GM13976 (cell line): ENCODE measurements around the gene PTGR3.

ENCODE experiments used
- DNase-seq: peaks from one replicate; pipeline ENCODE4 v3.0.0; 2012; ENCODE audit warnings: low spot score
- CTCF ChIP-seq: IDR thresholded peaks from 2 replicates; pipeline ENCODE4 v1.5.1; 2012; ENCODE audit warnings: borderline replicate concordance, mild to moderate bottlenecking; ENCODE audit not compliant: insufficient read depth; ENCODE audit errors: extremely low read depth, missing control alignments, control extremely low read depth
- in situ Hi-C: fragments of 300-500 bp; cut with MboI; formaldehyde crosslinking; loops from one replicate; pipeline ENCODE4 v1.12.0; 2022; ENCODE audit warnings: low sequenced_read_pairs, mixed read lengths, inconsistent platforms; ENCODE audit not compliant: unreplicated experiment

PTGR3 gene

GRCh38 chr18:75208155-75208835 lies 644 bp downstream of the PTGR3 start:
- in situ Hi-C loops: no loop called here
- DNase-seq: peak; percentile 63

GRCh38 chr18:75207310-75208154 lies 1.4 kb downstream of the PTGR3 start:
- in situ Hi-C loops: no loop called here
- peak; percentile 52 for DNase-seq
- TF ChIP-seq CTCF: no peak

More at GRCh38 chr18:75208155-75208835, 644 bp downstream of the PTGR3 start:
- TF ChIP-seq CTCF: no peak

- in situ Hi-C loops: no loop called here
- no peak for DNase-seq
- TF ChIP-seq CTCF: no peak
Measured at GRCh38 chr18:75206452-75207309, 2.3 kb downstream of the PTGR3 start.

- no peak for DNase-seq
- in situ Hi-C loops: no loop called here
- no peak for TF ChIP-seq CTCF
Measured at GRCh38 chr18:75205514-75206132, 3.3 kb downstream of the PTGR3 start.

- in situ Hi-C loops: no loop called here
- no peak for DNase-seq
- no peak for TF ChIP-seq CTCF
Measured at GRCh38 chr18:75204732-75205513, 4.0 kb downstream of the PTGR3 start.

- no peak for DNase-seq
- in situ Hi-C loops: no loop called here
- TF ChIP-seq CTCF: no peak
Measured at GRCh38 chr18:75204269-75204731, 4.6 kb downstream of the PTGR3 start.
